Measurements from ENCODE around the gene SLC1A2.

DNA sequence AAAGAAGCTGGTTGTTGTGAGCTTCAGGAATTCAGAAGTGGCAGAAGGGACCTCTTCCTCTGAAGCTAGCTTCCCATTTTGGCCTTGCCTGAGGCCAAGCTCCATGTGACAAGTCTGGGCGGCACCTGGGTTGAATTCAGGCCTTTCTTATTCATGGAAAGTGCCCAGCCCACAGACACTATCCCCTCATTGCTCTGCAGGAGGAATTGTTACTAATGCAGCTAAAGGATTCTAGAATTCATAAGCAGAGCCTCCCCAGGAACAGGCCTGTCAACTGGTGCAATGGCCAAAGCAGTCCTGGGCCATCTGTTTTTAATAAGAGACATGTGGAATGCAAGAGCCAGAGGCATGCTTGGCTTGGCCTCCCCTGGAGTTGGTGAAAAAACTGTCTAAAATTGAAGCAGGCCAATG is 71.4 kb downstream of the SLC1A2 start:
- TF ChIP-seq, protein P1, sequence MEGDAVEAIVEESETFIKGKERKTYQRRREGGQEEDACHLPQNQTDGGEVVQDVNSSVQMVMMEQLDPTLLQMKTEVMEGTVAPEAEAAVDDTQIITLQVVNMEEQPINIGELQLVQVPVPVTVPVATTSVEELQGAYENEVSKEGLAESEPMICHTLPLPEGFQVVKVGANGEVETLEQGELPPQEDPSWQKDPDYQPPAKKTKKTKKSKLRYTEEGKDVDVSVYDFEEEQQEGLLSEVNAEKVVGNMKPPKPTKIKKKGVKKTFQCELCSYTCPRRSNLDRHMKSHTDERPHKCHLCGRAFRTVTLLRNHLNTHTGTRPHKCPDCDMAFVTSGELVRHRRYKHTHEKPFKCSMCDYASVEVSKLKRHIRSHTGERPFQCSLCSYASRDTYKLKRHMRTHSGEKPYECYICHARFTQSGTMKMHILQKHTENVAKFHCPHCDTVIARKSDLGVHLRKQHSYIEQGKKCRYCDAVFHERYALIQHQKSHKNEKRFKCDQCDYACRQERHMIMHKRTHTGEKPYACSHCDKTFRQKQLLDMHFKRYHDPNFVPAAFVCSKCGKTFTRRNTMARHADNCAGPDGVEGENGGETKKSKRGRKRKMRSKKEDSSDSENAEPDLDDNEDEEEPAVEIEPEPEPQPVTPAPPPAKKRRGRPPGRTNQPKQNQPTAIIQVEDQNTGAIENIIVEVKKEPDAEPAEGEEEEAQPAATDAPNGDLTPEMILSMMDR (IDR thresholded peaks at IDR 0.05) = no peak
- TF ChIP-seq POLR2A (IDR thresholded peaks at IDR 0.05) = no peak

All from uterus (tissue), 2 donors.